Neutrophil (primary cell): ENCODE results near the gene DCAF11.
"Not testable (repeated sequence)": the region's sequence is repeated elsewhere in the genome, so short reads cannot be mapped to it uniquely, and the experiment has no call there.

Source experiments
- H3K27ac ChIP-seq: fragments of 200-600 bp; sonication (generic); 2 replicates; pipeline ENCODE4 v1.5.1; 2016; ENCODE audit warnings: mild to moderate bottlenecking, moderate library complexity
- H3K27me3 ChIP-seq: fragments of 200-600 bp; sonication (generic); 2 replicates; pipeline ENCODE4 v1.6.0; 2016; ENCODE audit warnings: mild to moderate bottlenecking
- H3K36me3 ChIP-seq: fragments of 200-600 bp; sonication (generic); 2 replicates; pipeline ENCODE4 v1.5.1; 2017
- H3K4me1 ChIP-seq, 2 experiments: fragments of 200-600 bp in 1 of 2; sonication (generic) in 1 of 2; 1 replicate in 1 of 2; 2 replicates in 1 of 2; pipeline versions ENCODE4 v1.5.1 to v1.6.1; 2013 to 2016; ENCODE audit warnings: low read depth in 1 of 2, low read length in 1 of 2, mild to moderate bottlenecking in 1 of 2, moderate library complexity in 1 of 2; ENCODE audit not compliant: control insufficient read depth in 1 of 2, insufficient read depth in 1 of 2
- H3K4me3 ChIP-seq, 2 experiments: fragments of 200-600 bp in 1 of 2; sonication (generic) in 1 of 2; 1 replicate in 1 of 2; 2 replicates in 1 of 2; pipeline ENCODE4 v1.5.1; 2013 to 2016; ENCODE audit warnings: low read depth in 1 of 2, low read length in 1 of 2, mild to moderate bottlenecking in 1 of 2, moderate library complexity in 1 of 2
- H3K9me3 ChIP-seq: fragments of 200-600 bp; sonication (generic); 2 replicates; pipeline ENCODE4 v1.5.1; 2016
- CTCF ChIP-seq: fragments of 200-600 bp; sonication (generic); IDR thresholded peaks from 2 replicates; pipeline ENCODE4 v1.5.1; 2016; ENCODE audit warnings: antibody characterized with exemption

Gene DCAF11

DNA sequence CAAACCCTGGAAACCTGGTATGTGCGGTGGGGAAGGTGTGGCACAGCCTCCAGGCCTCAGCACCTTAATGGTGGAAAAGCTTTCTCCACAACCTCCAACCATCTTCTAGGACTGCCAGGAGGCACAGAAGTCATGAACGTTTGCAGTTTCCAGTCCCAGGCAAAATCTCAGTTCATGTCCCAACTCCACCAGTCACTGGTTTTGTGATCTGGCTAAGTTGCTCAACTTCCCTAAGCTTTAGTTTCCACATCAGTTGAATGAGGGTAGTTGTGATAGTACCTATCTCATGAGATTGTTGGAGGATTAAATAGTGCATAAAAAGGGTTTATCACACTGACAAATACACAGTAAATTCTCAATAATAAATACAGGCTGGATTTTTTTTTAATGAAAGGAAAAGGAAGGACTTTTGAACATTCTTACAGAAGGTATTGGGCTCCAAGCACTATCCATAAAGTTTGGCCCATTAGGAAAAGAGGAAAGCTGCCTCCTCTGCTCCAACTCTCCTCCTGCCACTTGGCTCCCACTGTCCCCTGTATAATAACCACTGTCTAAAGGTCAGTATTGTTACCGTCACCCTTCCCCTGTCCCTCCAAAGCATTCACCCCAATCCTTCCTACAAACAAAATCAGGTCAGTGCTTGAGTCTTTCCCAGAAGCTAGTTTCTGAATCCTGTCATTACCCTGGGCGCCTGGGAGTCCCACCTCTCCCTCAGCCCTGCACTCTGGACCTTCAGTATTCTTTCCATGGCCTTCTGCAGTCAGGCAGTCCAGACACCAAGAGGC, 14.2 kb upstream of the DCAF11 start:
- H3K36me3 ChIP-seq: no peaks in the 10 kb centered on the region
- H3K9me3 ChIP-seq: no peaks in the 10 kb centered on the region
- TF ChIP-seq CTCF: no peak
- H3K27me3 ChIP-seq: peaks cover 38% of the 10 kb centered on the region
- no peak overlapping the region for H3K4me3 ChIP-seq
- H3K4me1 ChIP-seq: peaks cover 6 to 8% of the 10 kb centered on the region in 2 experiments
- H3K27ac ChIP-seq: no peak overlapping the region

GRCh38 chr14:24100982-24101494, 13.5 kb upstream of the DCAF11 start:
- Histone ChIP-seq H3K4me3 (no peak overlapping the region), H3K9me3 (no peaks in the 10 kb centered on the region), H3K27ac (no peak overlapping the region), H3K27me3 (peaks cover 33% of the 10 kb centered on the region), H3K36me3 (no peaks in the 10 kb centered on the region), H3K4me1 (peaks cover 6 to 8% of the 10 kb centered on the region in 2 experiments)
- TF ChIP-seq CTCF: no peak

- no peak overlapping the region for H3K4me3 ChIP-seq
- no peak for TF ChIP-seq CTCF
- no peaks in the 10 kb centered on the region for H3K9me3 ChIP-seq
- peaks cover 20% of the 10 kb centered on the region for H3K27me3 ChIP-seq
- peaks cover 6 to 8% of the 10 kb centered on the region in 2 experiments for H3K4me1 ChIP-seq
- no peak overlapping the region for H3K27ac ChIP-seq
- H3K36me3 ChIP-seq: no peaks in the 10 kb centered on the region
These were observed 12.1 kb upstream of the DCAF11 start for GRCh38 chr14:24102357-24103048.

DNA sequence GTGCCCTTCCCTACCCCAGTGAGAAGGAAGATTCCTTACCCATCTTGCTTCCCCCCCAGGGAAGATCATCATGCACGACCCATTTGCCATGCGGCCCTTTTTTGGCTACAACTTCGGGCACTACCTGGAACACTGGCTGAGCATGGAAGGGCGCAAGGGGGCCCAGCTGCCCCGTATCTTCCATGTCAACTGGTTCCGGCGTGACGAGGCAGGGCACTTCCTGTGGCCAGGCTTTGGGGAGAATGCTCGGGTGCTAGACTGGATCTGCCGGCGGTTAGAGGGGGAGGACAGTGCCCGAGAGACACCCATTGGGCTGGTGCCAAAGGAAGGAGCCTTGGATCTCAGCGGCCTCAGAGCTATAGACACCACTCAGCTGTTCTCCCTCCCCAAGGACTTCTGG, 11.1 kb upstream of the DCAF11 start:
- H3K4me3 ChIP-seq: no peak overlapping the region
- no peaks in the 10 kb centered on the region for H3K36me3 ChIP-seq
- H3K27ac ChIP-seq: no peak overlapping the region
- peaks cover 15% of the 10 kb centered on the region for H3K27me3 ChIP-seq
- H3K4me1 ChIP-seq: peaks cover 6 to 8% of the 10 kb centered on the region in 2 experiments
- TF ChIP-seq CTCF: no peak
- no peaks in the 10 kb centered on the region for H3K9me3 ChIP-seq

DNA sequence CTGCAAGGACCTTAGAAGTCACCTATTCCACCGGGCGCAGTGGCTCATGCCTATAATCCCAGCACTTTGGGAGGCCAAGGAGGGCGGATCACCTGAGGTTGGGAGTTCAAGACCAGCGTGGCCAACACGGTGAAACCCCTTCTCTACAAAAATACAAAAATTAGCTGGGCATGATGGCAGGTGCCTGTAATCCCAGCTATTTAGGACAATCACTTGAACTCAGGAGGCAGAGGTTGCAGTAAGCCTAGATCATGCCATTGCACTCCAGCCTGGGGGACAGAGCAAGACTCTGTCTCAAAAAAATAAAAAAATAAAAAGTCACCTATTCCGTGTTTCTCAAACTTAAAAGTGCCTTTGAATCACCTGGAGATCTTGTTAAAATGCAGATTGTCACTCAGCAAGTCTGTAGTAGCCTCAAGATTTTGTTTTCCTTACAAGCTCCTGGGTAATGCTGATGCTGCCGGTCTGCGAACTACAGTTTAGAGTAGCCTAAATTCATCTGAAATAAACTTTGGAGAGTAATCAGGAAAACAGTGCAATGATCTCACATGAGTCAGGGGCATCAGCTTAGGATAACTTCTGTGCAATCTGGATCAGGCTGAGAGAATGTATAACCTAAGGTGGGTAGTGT, 8.9 kb upstream of the DCAF11 start:
- H3K9me3 ChIP-seq, H3K4me3 ChIP-seq, H3K4me1 ChIP-seq, H3K27ac ChIP-seq, H3K36me3 ChIP-seq: not testable (repeated sequence)
- peaks cover 13% of the 10 kb centered on the region for H3K27me3 ChIP-seq
